Stimulated activated CD4-positive, alpha-beta T cell treated with anti-CD3 and anti-CD28 coated beads, Interleukin-2, amount 100 ng/mL, for 4 hours (primary cell): Measurements from ENCODE around the gene PASK.
"Not testable (repeated sequence)": the region's sequence is repeated elsewhere in the genome, so short reads cannot be mapped to it uniquely, and the experiment has no call there.

Source experiments
- DNase-seq: peaks from one replicate; pipeline ENCODE4 v3.0.0-alpha.2; 2020; ENCODE audit warnings: low read depth

PASK gene

GRCh38 chr2:241148891-241149674, at the start of gene PASK:
PASK (minus strand) TSS chr2:241149472; CDS start chr2:241143032, 6,440 bp downstream.
- peak; percentile 88 for DNase-seq

GRCh38 chr2:241198381-241199279, 49.4 kb upstream of the PASK start:
- no peak for DNase-seq

- DNase-seq, result no peak
These were observed 48.7 kb upstream of the PASK start for GRCh38 chr2:241197947-241198346.

GRCh38 chr2:241197246-241197645, 48.0 kb upstream of the PASK start:
- not testable (repeated sequence) for DNase-seq

- no peak for DNase-seq
These were observed 46.3 kb upstream of the PASK start for GRCh38 chr2:241195506-241196130.

- no peak for DNase-seq
These were observed 45.5 kb upstream of the PASK start for GRCh38 chr2:241194811-241195210.

- no peak for DNase-seq
These were observed 44.0 kb upstream of the PASK start for GRCh38 chr2:241193271-241193670.

GRCh38 chr2:241191081-241191480, 41.8 kb upstream of the PASK start:
- no peak for DNase-seq

- no peak for DNase-seq
These were observed 41.2 kb upstream of the PASK start for GRCh38 chr2:241190291-241190981.

GRCh38 chr2:241189856-241190201, 40.6 kb upstream of the PASK start:
- no peak for DNase-seq

- no peak for DNase-seq
These were observed 40.0 kb upstream of the PASK start for GRCh38 chr2:241189093-241189855.

GRCh38 chr2:241188361-241189092, 39.3 kb upstream of the PASK start, which contains the start of gene ANO7:
ANO7 (plus strand) TSS chr2:241188677; CDS start chr2:241190064, 1,387 bp downstream.
- DNase-seq, result no peak

- DNase-seq, result no peak
These were observed 38.6 kb upstream of the PASK start for GRCh38 chr2:241187918-241188234.

- no peak for DNase-seq
These were observed 38.0 kb upstream of the PASK start for GRCh38 chr2:241187101-241187917.

- no peak for DNase-seq
These were observed 36.7 kb upstream of the PASK start for GRCh38 chr2:241185961-241186360.

- DNase-seq, result no peak
These were observed 35.6 kb upstream of the PASK start for GRCh38 chr2:241184901-241185300.

GRCh38 chr2:241183221-241183620, 33.9 kb upstream of the PASK start:
- DNase-seq, result no peak

- no peak for DNase-seq
These were observed 33.4 kb upstream of the PASK start for GRCh38 chr2:241182531-241183133.

- no peak for DNase-seq
These were observed 32.9 kb upstream of the PASK start for GRCh38 chr2:241182126-241182525.
